IMR-90 (cell line): ENCODE measurements around the gene LIN7B. TPM values are rescaled to one million over a fixed set of nuclear protein-coding genes. Genes with fewer than 3 reads are reported as not detected.

Experiments used
- ATAC-seq: fragments of 200-7000 bp; cut with Tn5 transposase; 2 replicates; pipeline ENCODE4 v1.9.1; 2020; ENCODE audit warnings: low read depth, mild to moderate bottlenecking, moderate library complexity
- BruUV-seq: library from RNA; stranded (reverse); fragments of 400-500 nt; replicated peaks from 2 replicates; lab custom pipeline; 2021; lab: Mats Ljungman, UMichigan
- CTCF ChIA-PET: fragments of 300-600 bp; formaldehyde crosslinking; extraction: SDS; loops from one replicate; lab custom pipeline; 2021; ENCODE audit warnings: antibody characterized with exemption; lab: Yijun Ruan, JAX
- POLR2A ChIA-PET: fragments of 300-600 bp; sonication (Branson Sonifier 250); formaldehyde crosslinking; loops from one replicate; lab custom pipeline; 2022; ENCODE audit warnings: antibody characterized with exemption; ENCODE audit not compliant: unreplicated experiment; lab: Charles Lee
- DNase-seq: peaks from one replicate; pipeline ENCODE4 v3.0.0; 2013
- H2AFZ ChIP-seq: replicated peaks from 2 replicates; pipeline ENCODE3; 2013; ENCODE audit warnings: low read length, mild to moderate bottlenecking; ENCODE audit not compliant: poor library complexity
- H2AK5ac ChIP-seq: 2 replicates; pipeline ENCODE4 v1.6.1; 2013; ENCODE audit warnings: low read depth, low read length, inconsistent platforms
- H2AK9ac ChIP-seq: replicated peaks from 2 replicates; pipeline ENCODE3; 2013; ENCODE audit warnings: mild to moderate bottlenecking, low read depth, low read length, moderate library complexity; ENCODE audit not compliant: poor library complexity
- H2BK120ac ChIP-seq: 2 replicates; pipeline ENCODE4 v1.6.1; 2013; ENCODE audit warnings: low read depth, low read length, inconsistent platforms
- H2BK15ac ChIP-seq: 3 replicates; pipeline ENCODE4 v1.6.1; 2013; ENCODE audit warnings: low read depth, low read length, inconsistent platforms
- H2BK20ac ChIP-seq: 2 replicates; pipeline ENCODE4 v1.6.1; 2013; ENCODE audit warnings: low read depth, mild to moderate bottlenecking, inconsistent platforms, low read length, moderate library complexity
- H2BK5ac ChIP-seq: 2 replicates; pipeline ENCODE4 v1.6.1; 2013; ENCODE audit warnings: mild to moderate bottlenecking, low read depth, low read length, inconsistent platforms; ENCODE audit not compliant: poor library complexity, severe bottlenecking
- H3K14ac ChIP-seq: replicated peaks from 2 replicates; pipeline ENCODE4 v1.6.1; 2013; ENCODE audit warnings: low read depth, low read length, inconsistent platforms
- H3K18ac ChIP-seq: 2 replicates; pipeline ENCODE4 v1.6.1; 2013; ENCODE audit warnings: low read depth, low read length, control low read depth
- H3K23ac ChIP-seq: 2 replicates; pipeline ENCODE4 v1.6.1; 2013; ENCODE audit warnings: low read depth, low read length, inconsistent platforms
- H3K27ac ChIP-seq: 2 replicates; pipeline ENCODE4 v1.5.1; 2013; ENCODE audit warnings: mild to moderate bottlenecking, control low read depth, low read length; ENCODE audit not compliant: insufficient read depth
- H3K27me3 ChIP-seq: 2 replicates; pipeline ENCODE4 v1.6.1; 2013; ENCODE audit warnings: low read length; ENCODE audit not compliant: control insufficient read depth, insufficient read depth
- H3K36me3 ChIP-seq: 2 replicates; pipeline ENCODE4 v1.6.1; 2013; ENCODE audit warnings: low read length, mixed read lengths; ENCODE audit not compliant: control insufficient read depth, insufficient read depth
- H3K4ac ChIP-seq: 2 replicates; pipeline ENCODE4 v1.6.1; 2013; ENCODE audit warnings: low read depth, low read length, inconsistent platforms
- H3K4me1 ChIP-seq: 2 replicates; pipeline ENCODE4 v1.6.1; 2013; ENCODE audit warnings: low read length, mixed read lengths; ENCODE audit not compliant: control insufficient read depth, insufficient read depth
- H3K4me2 ChIP-seq: 2 replicates; pipeline ENCODE4 v1.6.1; 2013; ENCODE audit warnings: low read depth, mild to moderate bottlenecking, control low read depth, low read length, moderate library complexity
- H3K4me3 ChIP-seq: 2 replicates; pipeline ENCODE4 v1.5.1; 2013; ENCODE audit warnings: low read depth, mild to moderate bottlenecking, control low read depth, low read length, moderate library complexity; ENCODE audit not compliant: insufficient read depth
- H3K56ac ChIP-seq: 2 replicates; pipeline ENCODE4 v1.6.1; 2013; ENCODE audit warnings: low read length, inconsistent platforms; ENCODE audit not compliant: insufficient read depth; ENCODE audit errors: extremely low read depth
- H3K79me1 ChIP-seq, 2 experiments: 2 replicates each; pipeline ENCODE4 v1.6.1; 2013; ENCODE audit warnings: low read length in 2 of 2, inconsistent platforms in 1 of 2, low read depth in 1 of 2
- H3K9ac ChIP-seq: 2 replicates; pipeline ENCODE4 v1.6.1; 2013; ENCODE audit warnings: low read depth, low read length, control low read depth
- H3K9me1 ChIP-seq: 2 replicates; pipeline ENCODE4 v1.6.1; 2013; ENCODE audit warnings: low read length, inconsistent platforms; ENCODE audit not compliant: insufficient read depth
- H3K9me3 ChIP-seq: 2 replicates; pipeline ENCODE4 v1.6.1; 2013; ENCODE audit warnings: low read length; ENCODE audit not compliant: control insufficient read depth, insufficient read depth
- H4K20me1 ChIP-seq: 2 replicates; pipeline ENCODE4 v1.6.1; 2013; ENCODE audit warnings: low read length, inconsistent platforms; ENCODE audit not compliant: insufficient read depth
- H4K5ac ChIP-seq: 2 replicates; pipeline ENCODE4 v1.6.1; 2013; ENCODE audit warnings: mild to moderate bottlenecking, low read depth, low read length, control low read depth
- H4K8ac ChIP-seq, 2 experiments: 2 replicates each; pipeline ENCODE4 v1.6.1; 2013; ENCODE audit warnings: low read depth in 2 of 2, low read length in 2 of 2, control low read depth in 1 of 2, inconsistent platforms in 1 of 2
- H4K91ac ChIP-seq: 2 replicates; pipeline ENCODE4 v1.6.1; 2013; ENCODE audit warnings: low read depth, low read length, inconsistent platforms; ENCODE audit not compliant: insufficient read depth
- BHLHE40 ChIP-seq: fragments of 150-350 bp; IDR thresholded peaks from 2 replicates; pipeline ENCODE4 v1.6.1; 2016; ENCODE audit warnings: mild to moderate bottlenecking, low read depth, low read length
- CEBPB ChIP-seq: IDR thresholded peaks from 2 replicates; pipeline ENCODE4 v1.6.1; 2012; ENCODE audit warnings: low read depth, low read length, improper control_type of control experiment
- FOS ChIP-seq: fragments of 150-350 bp; IDR thresholded peaks from 2 replicates; pipeline ENCODE4 v1.6.1; 2016; ENCODE audit warnings: low read depth, low read length
- MAFK ChIP-seq: IDR thresholded peaks from 2 replicates; pipeline ENCODE4 v1.6.1; 2012; ENCODE audit warnings: low read depth, low read length, improper control_type of control experiment
- MAZ ChIP-seq: IDR thresholded peaks from 2 replicates; pipeline ENCODE4 v1.6.1; 2012; ENCODE audit warnings: low read depth, mild to moderate bottlenecking, low read length, improper control_type of control experiment, moderate library complexity, borderline replicate concordance
- MXI1 ChIP-seq: IDR thresholded peaks from 2 replicates; pipeline ENCODE4 v1.6.1; 2012; ENCODE audit warnings: low read depth, mild to moderate bottlenecking, low read length, moderate library complexity, borderline replicate concordance
- NFE2L2 ChIP-seq: fragments of 150-350 bp; IDR thresholded peaks from 2 replicates; pipeline ENCODE4 v1.6.1; 2016; ENCODE audit warnings: low read depth, mild to moderate bottlenecking, low read length
- POLR2A ChIP-seq: IDR thresholded peaks from 2 replicates; pipeline ENCODE4 v1.6.1; 2012; ENCODE audit warnings: mild to moderate bottlenecking, low read depth, low read length
- RCOR1 ChIP-seq: IDR thresholded peaks from 2 replicates; pipeline ENCODE4 v1.6.1; 2012; ENCODE audit warnings: mild to moderate bottlenecking, low read length, improper control_type of control experiment; ENCODE audit not compliant: insufficient replicate concordance
- RFX5 ChIP-seq: IDR thresholded peaks from 2 replicates; pipeline ENCODE4 v1.8.0; 2012; ENCODE audit warnings: low read depth, mild to moderate bottlenecking, low read length, moderate library complexity
- SMC3 ChIP-seq: fragments of 150-350 bp; IDR thresholded peaks from 2 replicates; pipeline ENCODE4 v1.6.1; 2016; ENCODE audit warnings: low read depth, mild to moderate bottlenecking, antibody characterized with exemption, low read length, moderate library complexity
- USF2 ChIP-seq: fragments of 150-350 bp; IDR thresholded peaks from 2 replicates; pipeline ENCODE4 v1.6.1; 2017; ENCODE audit warnings: mild to moderate bottlenecking, antibody characterized with exemption, low read length, low read depth
- WGBS, 2 experiments: methylation state at CpG; one replicate each; pipeline versions ENCODE4 v1.1.5 to v1.1.7; 2013; ENCODE audit warnings: missing lambda C conversion rate in 2 of 2; ENCODE audit not compliant: insufficient read length in 1 of 2; ENCODE audit errors: extremely low coverage in 2 of 2; 5-methylcytosine and 5-hydroxymethylcytosine counted together
- dilution Hi-C: fragments of 300-500 bp; cut with HindIII; formaldehyde crosslinking; loops from one replicate; pipeline ENCODE4 v1.14.3; 2018; ENCODE audit warnings: low sequenced_read_pairs; ENCODE audit not compliant: unreplicated experiment
- in situ Hi-C: fragments of 300-500 bp; cut with MboI; formaldehyde crosslinking; loops from 3 replicates; pipeline ENCODE4 v1.14.3; 2019; ENCODE audit warnings: low sequenced_read_pairs, inconsistent platforms, mixed read lengths
- intact Hi-C: fragments of 100-400 bp; cut with micrococcal nuclease; formaldehyde crosslinking; loops from 2 replicates; pipeline ENCODE4 v1.10.0; 2022
- polyA plus RNA-seq, 3 experiments: library from polyadenylated mRNA; depleted of rRNA; stranded (reverse); fragments of >200 nt; gene quantifications; 2 replicates each; pipeline ENCODE4 v1.2.3, GENCODE V29; 2012; ENCODE audit warnings: low replicate concordance in 1 of 3
- total RNA-seq: library from RNA; depleted of rRNA; stranded (reverse); fragments of >200 nt; gene quantifications from 2 replicates; pipeline ENCODE4 v1.2.3, GENCODE V29; 2012
- TF ChIP-seq, protein P1 (sequence below): fragments of 150-350 bp; IDR thresholded peaks from 2 replicates; pipeline ENCODE4 v1.6.1; 2016; ENCODE audit warnings: low read depth, mild to moderate bottlenecking, low read length, moderate library complexity, borderline replicate concordance

Gene LIN7B
- total and polyA plus RNA-seq, 2 of the 4 experiments (the other 2 are of a cell fraction) = 3.8 to 8.0 TPM

GRCh38 chr19:49165111-49165750 is 51.1 kb downstream of the LIN7B start:
- in situ Hi-C loops (no loop called here), intact Hi-C loops (no loop called here), dilution Hi-C loops (no loop called here)
- H2BK20ac ChIP-seq = no peak overlapping the region
- no peaks in the 10 kb centered on the region for H3K4me1 ChIP-seq
- no peaks in the 10 kb centered on the region for H3K9me1 ChIP-seq
- H3K4ac ChIP-seq = no peak overlapping the region
- TF ChIP-seq SMC3 (no peak), RCOR1 (no peak), MAZ (no peak), MAFK (no peak), RFX5 (no peak), MXI1 (no peak), USF2 (no peak), FOS (no peak), BHLHE40 (no peak), NFE2L2 (no peak), POLR2A (no peak), CEBPB (no peak)
- TF ChIP-seq, protein P1, sequence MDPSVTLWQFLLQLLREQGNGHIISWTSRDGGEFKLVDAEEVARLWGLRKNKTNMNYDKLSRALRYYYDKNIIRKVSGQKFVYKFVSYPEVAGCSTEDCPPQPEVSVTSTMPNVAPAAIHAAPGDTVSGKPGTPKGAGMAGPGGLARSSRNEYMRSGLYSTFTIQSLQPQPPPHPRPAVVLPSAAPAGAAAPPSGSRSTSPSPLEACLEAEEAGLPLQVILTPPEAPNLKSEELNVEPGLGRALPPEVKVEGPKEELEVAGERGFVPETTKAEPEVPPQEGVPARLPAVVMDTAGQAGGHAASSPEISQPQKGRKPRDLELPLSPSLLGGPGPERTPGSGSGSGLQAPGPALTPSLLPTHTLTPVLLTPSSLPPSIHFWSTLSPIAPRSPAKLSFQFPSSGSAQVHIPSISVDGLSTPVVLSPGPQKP = no peak
- H3K4me3 ChIP-seq = no peak overlapping the region
- ChIA-PET CTCF (no interaction called here), POLR2A (no interaction called here)
- H2AK9ac ChIP-seq = no peak overlapping the region
- DNase-seq = no peak
- no peak overlapping the region for H3K23ac ChIP-seq
- 78% methylated on average over 15 of the region's 24 CpGs; no CpG with 5 or more reads in 1 of the 2 experiments for WGBS, 2 experiments
- H2BK5ac ChIP-seq = no peak overlapping the region
- H4K20me1 ChIP-seq = no peaks in the 10 kb centered on the region; the same call in 1 of the 2 replicates
- H4K5ac ChIP-seq = no peak overlapping the region
- H2AK5ac ChIP-seq = no peak overlapping the region
- no peak overlapping the region for H3K14ac ChIP-seq
- no peak overlapping the region for H4K8ac ChIP-seq
- H2AFZ ChIP-seq = no peak overlapping the region
- no peak overlapping the region for H3K18ac ChIP-seq
- H3K9ac ChIP-seq = no peak overlapping the region
- no peak overlapping the region for H2BK15ac ChIP-seq
- ATAC-seq = no peak
- no peak overlapping the region for H2BK120ac ChIP-seq
- no peaks in the 10 kb centered on the region for H3K27me3 ChIP-seq
- H3K79me1 ChIP-seq = peaks cover 0 to 11% of the 10 kb centered on the region in 2 experiments; a peak in 2 of 4 replicates
- H3K56ac ChIP-seq = no peak overlapping the region
- no TSS peak for BruUV-seq
- H3K36me3 ChIP-seq = peaks cover 13% of the 10 kb centered on the region
- no peaks in the 10 kb centered on the region for H3K9me3 ChIP-seq
- no peak overlapping the region for H3K27ac ChIP-seq
- no peak overlapping the region for H4K91ac ChIP-seq
- no peak overlapping the region for H3K4me2 ChIP-seq
